Coronary artery (tissue), 2 donors: ENCODE results near the gene MAN2B2.

Experiments used
- DNase-seq: peaks from one replicate; pipeline ENCODE4 v3.0.0-alpha.2; 2017; ENCODE audit warnings: low spot score
- H3K27ac ChIP-seq, 2 donors: fragments of 200-600 bp; sonication (generic); one replicate each; pipeline ENCODE4 v1.5.1; 2016 to 2019
- H3K4me3 ChIP-seq: fragments of 200-600 bp; sonication (generic); 2 replicates; pipeline ENCODE4 v1.5.1; 2016; ENCODE audit warnings: mild to moderate bottlenecking, moderate library complexity
- CTCF ChIP-seq: fragments of 200-600 bp; sonication (generic); IDR thresholded peaks from one replicate; pipeline ENCODE4 v1.5.1; 2019; ENCODE audit warnings: antibody characterized with exemption

The MAN2B2 gene

GRCh38 chr4:6655924-6656323 lies 80.9 kb downstream of the MAN2B2 start:
- DNase-seq = no peak
- Histone ChIP-seq H3K4me3 (no peak overlapping the region), H3K27ac (no peak overlapping the region)
- TF ChIP-seq CTCF = no peak

DNA sequence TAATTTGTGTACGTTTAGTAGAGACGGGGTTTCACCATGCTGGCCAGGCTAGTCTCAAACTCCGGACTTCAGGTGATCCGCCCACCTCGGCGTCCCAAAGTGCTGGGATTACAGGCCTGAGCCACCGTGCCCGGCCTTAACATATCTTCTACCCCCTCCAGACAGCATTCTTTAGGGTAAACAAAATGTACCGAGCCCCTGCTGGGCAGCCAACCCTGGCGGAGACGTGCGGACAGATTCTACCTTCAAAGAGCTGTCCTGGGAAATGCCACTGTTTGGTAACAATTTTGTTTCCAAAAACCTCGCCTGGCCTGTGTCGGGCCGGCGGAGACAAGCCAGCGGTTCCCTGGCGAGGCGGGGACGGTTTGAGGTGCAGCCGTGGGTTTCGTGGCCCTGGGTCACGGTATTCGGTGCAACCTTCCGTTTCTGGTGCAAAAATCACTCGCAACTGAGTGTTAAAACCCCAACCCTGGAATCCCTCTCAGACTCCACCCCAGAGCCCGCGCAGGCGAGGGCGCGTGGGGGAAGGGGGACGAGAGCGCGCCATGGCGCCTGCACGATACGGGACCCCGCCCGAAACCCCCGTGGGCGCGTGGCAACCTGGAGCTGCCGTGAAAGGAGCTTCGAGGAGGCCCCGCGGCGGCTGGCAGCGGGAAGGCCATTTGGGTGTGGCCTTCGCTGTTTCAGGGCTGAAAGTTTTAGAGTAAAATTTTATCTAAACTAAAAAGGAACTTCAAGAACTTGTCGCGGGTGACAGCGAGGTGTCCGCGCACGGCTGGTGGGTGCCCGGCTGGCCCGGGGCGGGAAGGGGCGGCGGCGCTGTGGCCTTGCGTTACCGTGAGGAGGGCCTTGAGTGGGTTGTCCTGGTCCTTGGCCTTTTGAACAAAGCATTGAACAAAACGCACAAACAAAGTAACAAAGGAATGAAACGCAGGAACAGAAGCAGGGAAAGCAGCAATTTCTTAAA lies 82.5 kb downstream of the MAN2B2 start:
- Histone ChIP-seq H3K4me3 (no peak overlapping the region), H3K27ac (peak overlapping the region in 1 of 2 donors; percentile 81)
- no peak for TF ChIP-seq CTCF
- no peak for DNase-seq

- no peak for TF ChIP-seq CTCF
- Histone ChIP-seq H3K27ac (peak overlapping the region; percentile 78 to 81), H3K4me3 (peak overlapping the region; percentile 72)
- DNase-seq = no peak
These were observed 83.2 kb downstream of the MAN2B2 start for GRCh38 chr4:6658209-6658595.

DNA sequence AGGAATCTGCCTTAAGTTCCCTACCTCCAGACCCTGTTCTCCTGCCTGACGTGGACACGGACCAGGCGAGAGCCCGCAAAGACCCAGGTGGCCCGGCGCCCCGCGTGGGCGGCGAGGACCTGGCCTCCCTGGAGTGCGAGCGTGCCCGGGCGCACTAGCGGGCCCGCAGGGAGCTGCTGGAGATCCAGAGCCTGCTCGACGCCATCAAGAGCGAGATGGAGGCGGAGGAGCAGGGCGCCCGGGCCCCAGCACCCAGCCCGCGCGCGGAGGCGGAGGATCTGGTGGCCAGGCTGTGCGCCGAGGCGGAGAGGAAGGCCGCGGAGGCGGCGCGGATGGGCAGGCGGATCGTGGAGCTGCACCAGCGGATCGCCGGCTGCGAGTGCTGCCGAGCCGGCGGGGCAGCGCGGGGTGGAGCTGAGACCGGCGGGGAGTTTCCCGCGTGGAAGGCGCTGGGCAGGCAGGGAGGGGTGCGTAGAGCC lies 83.6 kb downstream of the MAN2B2 start:
- Histone ChIP-seq H3K4me3 (peak overlapping the region; percentile 72), H3K27ac (peak overlapping the region; percentile 78 to 81)
- TF ChIP-seq CTCF = no peak
- peak; percentile 77 for DNase-seq

DNA sequence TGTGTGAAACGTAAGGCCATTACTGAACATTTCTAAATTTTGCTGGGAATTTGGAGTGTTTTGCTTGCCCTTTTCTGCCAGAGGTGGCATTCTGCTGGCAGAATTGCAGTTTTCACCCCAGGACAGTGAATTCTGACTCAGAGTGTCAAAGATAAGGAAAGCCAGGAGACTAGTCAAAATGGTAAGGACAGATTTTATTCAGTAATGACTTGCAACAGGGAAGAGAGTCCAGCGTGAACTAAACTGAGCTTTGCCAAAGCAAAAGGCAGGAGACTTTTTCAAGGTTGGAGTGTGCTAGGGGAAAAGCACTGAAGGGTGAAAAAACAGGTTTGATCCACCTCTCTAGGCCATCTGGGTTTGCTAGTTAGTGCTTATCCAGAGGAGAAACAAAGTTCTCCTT lies 84.9 kb downstream of the MAN2B2 start:
- no peak for DNase-seq
- no peak for TF ChIP-seq CTCF
- Histone ChIP-seq H3K4me3 (no peak overlapping the region), H3K27ac (no peak overlapping the region)

GRCh38 chr4:6660430-6660829 lies 85.4 kb downstream of the MAN2B2 start:
- no peak for DNase-seq
- no peak for TF ChIP-seq CTCF
- H3K27ac ChIP-seq = no peak overlapping the region
- no peak overlapping the region for H3K4me3 ChIP-seq

- H3K4me3 ChIP-seq = no peak overlapping the region
- H3K27ac ChIP-seq = no peak overlapping the region
- no peak for DNase-seq
- no peak for TF ChIP-seq CTCF
These were observed 87.6 kb downstream of the MAN2B2 start for GRCh38 chr4:6662591-6662990.
